Natural killer cell treated with Interleukin-12 subunit alpha and Interleukin-12 subunit beta and Interleukin-15 and Interleukin-18, amount 100 ng/mL, for 72 hours (primary cell): ENCODE results near the gene NUTM2D. TPM values are rescaled to one million over a fixed set of nuclear protein-coding genes. Genes with fewer than 3 reads are reported as not detected.
"Not testable (repeated sequence)": the region's sequence is repeated elsewhere in the genome, so short reads cannot be mapped to it uniquely, and the experiment has no call there.

Experiments used
- ATAC-seq, 2 donors: fragments of 150-1000 bp; cut with Tn5 transposase in 1 of 2; sonication (Bioruptor Pico), chemical (Tn5 transposase) in 1 of 2; 2 replicates each; pipeline ENCODE4 v1.10.0; 2021
- DNase-seq: peaks from one replicate; pipeline ENCODE4 v3.0.0; 2022; ENCODE audit warnings: low spot score
- H3K27ac Mint-ChIP-seq, 2 donors: 1 replicate in 1 of 2; 2 replicates in 1 of 2; pipeline ENCODE4 v1.8.0; 2022; ENCODE audit warnings: mixed read lengths in 2 of 2, mild to moderate bottlenecking in 1 of 2, moderate library complexity in 1 of 2
- H3K27me3 Mint-ChIP-seq, 2 donors: 1 replicate in 1 of 2; 2 replicates in 1 of 2; pipeline ENCODE4 v1.8.0; 2022; ENCODE audit warnings: mixed read lengths in 2 of 2
- H3K36me3 Mint-ChIP-seq: one replicate; pipeline ENCODE4 v1.8.0; 2022; ENCODE audit warnings: mixed read lengths
- H3K4me1 Mint-ChIP-seq, 2 donors: 1 replicate in 1 of 2; 2 replicates in 1 of 2; pipeline ENCODE4 v1.8.0; 2022; ENCODE audit warnings: low read depth in 2 of 2, mixed read lengths in 2 of 2, mild to moderate bottlenecking in 1 of 2
- H3K4me3 Mint-ChIP-seq: one replicate; pipeline ENCODE4 v1.8.0; 2022; ENCODE audit warnings: mixed read lengths
- H3K9me3 Mint-ChIP-seq: 2 replicates; pipeline ENCODE4 v1.8.0; 2022; ENCODE audit warnings: mixed read lengths
- total RNA-seq, 2 donors: library from RNA; stranded (reverse); gene quantifications; one replicate each; pipeline ENCODE4 v1.2.3, GENCODE V29; 2022

Gene NUTM2D, protein sequence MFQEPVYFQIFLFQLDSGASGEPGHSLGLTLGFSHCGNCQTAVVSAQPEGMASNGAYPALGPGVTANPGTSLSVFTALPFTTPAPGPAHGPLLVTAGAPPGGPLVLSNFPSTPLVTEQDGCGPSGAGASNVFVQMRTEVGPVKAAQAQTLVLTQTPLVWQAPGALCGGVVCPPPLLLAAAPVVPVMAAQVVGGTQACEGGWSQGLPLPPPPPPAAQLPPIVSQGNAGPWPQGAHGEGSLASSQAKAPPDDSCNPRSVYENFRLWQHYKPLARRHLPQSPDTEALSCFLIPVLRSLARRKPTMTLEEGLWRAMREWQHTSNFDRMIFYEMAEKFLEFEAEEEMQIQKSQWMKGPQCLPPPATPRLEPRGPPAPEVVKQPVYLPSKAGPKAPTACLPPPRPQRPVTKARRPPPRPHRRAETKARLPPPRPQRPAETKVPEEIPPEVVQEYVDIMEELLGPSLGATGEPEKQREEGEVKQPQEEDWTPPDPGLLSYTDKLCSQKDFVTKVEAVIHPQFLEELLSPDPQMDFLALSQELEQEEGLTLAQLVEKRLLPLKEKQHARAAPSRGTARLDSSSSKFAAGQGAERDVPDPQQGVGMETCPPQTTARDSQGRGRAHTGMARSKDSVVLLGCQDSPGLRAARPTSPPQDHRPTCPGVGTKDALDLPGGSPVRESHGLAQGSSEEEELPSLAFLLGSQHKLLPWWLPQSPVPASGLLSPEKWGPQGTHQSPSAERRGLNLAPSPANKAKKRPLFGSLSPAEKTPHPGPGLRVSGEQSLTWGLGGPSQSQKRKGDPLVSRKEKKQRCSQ
- 1 to 10 TPM; 2.1 to 2.2 TPM for total RNA-seq

DNA sequence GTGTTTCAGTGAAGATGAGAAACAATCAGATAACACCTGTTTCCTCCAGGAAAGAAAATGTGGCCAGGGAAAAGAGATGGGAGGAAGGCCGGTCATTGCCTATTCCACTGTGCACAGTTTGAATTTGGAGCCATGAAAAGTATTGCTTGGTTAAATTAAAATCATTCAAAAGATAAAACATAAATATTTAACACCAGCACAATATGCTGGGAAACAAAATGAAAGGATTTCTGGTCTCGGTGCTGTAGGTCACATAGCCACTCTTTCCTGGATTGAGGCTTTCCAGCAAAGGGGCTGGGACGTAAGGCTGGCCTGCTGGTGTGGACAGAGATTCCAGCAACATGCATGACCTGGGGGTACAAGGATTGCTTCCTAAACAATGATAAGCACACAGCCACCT lies at the start of gene NUTM2D:
NUTM2D (plus strand) TSS at position 301 of the 400 bp plus-strand sequence. CDS start 522 bp downstream, outside the sequence.
- H3K27ac Mint-ChIP-seq: not testable (repeated sequence)

DNA sequence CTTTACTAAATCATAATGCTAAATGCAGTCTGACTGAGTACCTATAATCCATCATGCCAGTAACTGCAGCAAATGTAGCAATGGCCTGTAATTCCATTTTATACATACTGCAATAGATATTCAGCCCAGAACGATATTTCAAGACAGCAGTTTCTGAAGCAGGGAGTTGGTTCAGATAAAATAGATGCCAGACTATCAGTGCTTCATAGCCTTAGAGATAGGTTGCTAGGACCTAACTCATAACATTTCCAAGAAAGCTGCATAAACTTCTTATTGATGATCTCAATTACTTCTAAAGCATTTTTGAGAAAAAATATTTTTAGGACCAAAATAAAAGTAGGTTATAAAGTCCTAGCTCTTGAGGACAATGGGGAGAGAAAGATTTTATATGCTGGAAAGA lies 48.8 kb upstream of the NUTM2D start:
- H3K36me3 Mint-ChIP-seq, H3K9me3 Mint-ChIP-seq, H3K27me3 Mint-ChIP-seq: not testable (repeated sequence)

More for the DNA sequence above, at the start of gene NUTM2D:
- H3K36me3 Mint-ChIP-seq, DNase-seq, H3K9me3 Mint-ChIP-seq, ATAC-seq, H3K4me3 Mint-ChIP-seq, H3K4me1 Mint-ChIP-seq, H3K27me3 Mint-ChIP-seq: not testable (repeated sequence)

DNA sequence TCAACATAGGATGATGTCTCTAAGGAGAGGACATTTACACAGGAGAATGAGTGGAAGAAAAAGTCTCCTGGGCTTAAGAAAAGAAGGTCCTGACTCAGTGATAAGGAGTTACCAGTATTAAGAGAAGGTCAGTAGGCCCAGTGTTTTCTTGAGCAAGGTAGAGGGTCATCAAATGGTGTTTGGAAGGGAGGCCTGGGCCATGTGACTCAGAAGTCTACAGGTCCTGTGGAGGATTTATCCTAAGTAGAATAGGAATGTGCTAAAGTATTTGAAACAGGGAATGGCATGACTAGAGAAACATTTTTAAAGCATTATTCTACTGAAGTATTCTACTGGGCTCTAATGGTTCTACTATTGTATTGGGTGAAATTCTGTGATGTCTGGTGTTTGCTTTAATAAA lies 47.9 kb upstream of the NUTM2D start:
- H3K4me1 Mint-ChIP-seq, H3K36me3 Mint-ChIP-seq, H3K27me3 Mint-ChIP-seq, DNase-seq, H3K27ac Mint-ChIP-seq, H3K9me3 Mint-ChIP-seq, H3K4me3 Mint-ChIP-seq, ATAC-seq: not testable (repeated sequence)

More for the DNA sequence above, 48.8 kb upstream of the NUTM2D start:
- H3K4me3 Mint-ChIP-seq, H3K27ac Mint-ChIP-seq, H3K4me1 Mint-ChIP-seq, ATAC-seq, DNase-seq: not testable (repeated sequence)

DNA sequence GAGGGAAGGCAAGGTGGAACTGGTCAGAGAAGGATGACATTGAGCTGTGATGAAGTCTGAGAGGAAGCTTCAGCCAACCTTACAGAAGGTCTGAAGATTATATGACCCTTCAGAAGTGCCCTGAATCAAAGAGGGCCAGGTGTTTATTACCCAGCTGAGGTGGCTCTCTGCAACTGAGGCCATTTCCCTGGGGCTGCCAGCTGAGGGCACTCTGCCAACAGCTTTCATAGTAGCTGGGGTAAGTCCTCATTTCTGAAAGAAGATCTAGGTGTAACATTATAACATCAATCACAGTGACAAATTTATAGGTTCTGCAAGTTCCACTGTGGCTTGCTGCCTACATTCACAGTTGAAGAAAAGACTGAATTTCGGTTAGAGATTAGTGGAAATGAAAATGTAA lies 46.0 kb upstream of the NUTM2D start:
- H3K9me3 Mint-ChIP-seq, H3K27ac Mint-ChIP-seq, ATAC-seq, H3K36me3 Mint-ChIP-seq, H3K27me3 Mint-ChIP-seq, DNase-seq, H3K4me3 Mint-ChIP-seq: not testable (repeated sequence)
- peaks cover 6 to 10% of the 10 kb centered on the region in 2 donors for H3K4me1 Mint-ChIP-seq

DNA sequence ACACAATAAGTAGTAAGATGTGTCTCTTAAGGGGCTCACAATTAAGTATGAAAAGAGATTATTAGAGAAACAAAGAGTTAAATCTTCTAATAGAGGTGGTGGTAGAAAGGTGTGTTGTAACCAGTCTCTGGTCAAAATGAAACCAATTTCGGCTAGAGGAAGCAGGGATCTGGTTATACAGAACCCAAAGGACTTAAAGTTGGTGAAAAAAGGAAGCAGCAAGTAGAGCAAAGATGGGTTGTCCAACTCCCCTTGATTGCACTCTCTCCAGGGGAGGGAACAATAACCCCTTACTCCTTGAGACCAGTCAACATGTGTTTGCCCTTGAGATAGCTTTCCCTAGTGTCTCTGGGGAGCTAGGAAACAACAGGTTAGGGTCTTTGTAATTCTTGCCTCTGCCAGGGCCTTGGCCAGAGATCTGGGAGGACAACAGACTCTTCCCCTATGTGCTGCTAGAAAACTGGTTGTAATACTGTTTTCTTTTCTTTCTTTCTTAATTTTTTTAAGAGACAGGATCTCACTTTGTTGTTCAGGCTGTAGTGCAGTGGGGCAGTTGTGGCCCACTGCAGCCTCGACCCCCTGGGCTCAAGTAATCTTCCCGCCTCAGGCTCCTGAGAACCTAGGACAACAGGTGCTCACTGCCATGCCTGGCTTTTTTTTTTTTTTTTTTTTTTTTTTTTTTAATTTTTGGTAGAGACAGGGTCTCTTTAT lies 43.7 kb upstream of the NUTM2D start:
- H3K4me1 Mint-ChIP-seq: peaks cover 6 to 10% of the 10 kb centered on the region in 2 donors

DNA sequence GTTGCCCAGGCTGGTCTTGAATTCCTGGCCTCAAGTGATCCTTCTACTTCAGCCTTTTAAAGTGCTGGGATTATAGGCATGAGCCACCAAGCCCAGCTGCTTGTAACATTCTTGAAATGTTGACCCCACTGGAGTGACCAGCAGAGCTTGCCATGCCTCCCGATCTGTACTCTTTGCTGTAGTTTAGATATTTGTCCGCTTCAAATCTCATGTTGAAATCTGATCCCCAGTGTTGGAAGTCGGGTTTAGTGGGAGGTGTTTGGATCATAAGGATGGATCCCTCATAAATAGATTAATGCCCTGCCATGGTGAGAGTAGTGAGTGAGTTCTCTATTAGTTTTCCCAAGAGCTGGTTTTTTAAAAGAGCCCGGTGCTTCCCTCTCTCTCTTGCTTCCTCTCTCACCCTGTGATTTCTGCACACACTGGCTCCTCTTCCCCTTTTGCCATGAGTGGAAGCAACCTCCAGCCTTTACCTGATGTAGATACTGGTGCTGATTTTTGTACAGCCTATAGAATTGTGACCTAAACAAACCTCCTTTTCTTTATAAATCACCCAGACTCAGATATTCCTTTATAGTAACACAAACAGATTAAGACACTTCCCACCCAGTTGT lies 43.1 kb upstream of the NUTM2D start:
- H3K4me1 Mint-ChIP-seq: peaks cover 6 to 10% of the 10 kb centered on the region in 2 donors
- not testable (repeated sequence) for H3K4me3 Mint-ChIP-seq, DNase-seq, H3K27ac Mint-ChIP-seq, H3K9me3 Mint-ChIP-seq, ATAC-seq, H3K36me3 Mint-ChIP-seq, H3K27me3 Mint-ChIP-seq

More for the DNA sequence above, 43.7 kb upstream of the NUTM2D start:
- ATAC-seq, H3K27me3 Mint-ChIP-seq, H3K4me3 Mint-ChIP-seq, DNase-seq, H3K36me3 Mint-ChIP-seq, H3K27ac Mint-ChIP-seq, H3K9me3 Mint-ChIP-seq: not testable (repeated sequence)

DNA sequence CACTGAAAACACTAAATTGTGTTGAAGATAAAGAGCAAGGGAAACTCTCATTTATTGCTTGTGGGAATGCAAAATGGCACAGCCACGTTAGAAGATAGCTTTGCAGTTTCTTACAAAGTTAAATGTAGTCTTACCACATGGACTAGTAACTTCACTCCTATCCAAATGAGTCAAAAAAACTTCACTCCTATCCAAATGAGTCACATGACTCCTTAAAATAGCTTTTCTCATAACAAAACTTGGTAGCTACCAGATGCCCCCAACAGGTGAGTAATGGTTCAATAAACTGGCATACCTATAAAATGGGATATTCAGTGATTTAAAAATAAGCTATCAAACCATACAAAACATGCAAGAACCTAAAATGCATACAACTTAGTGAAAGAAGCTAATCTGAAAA lies 36.0 kb upstream of the NUTM2D start:
- not testable (repeated sequence) for H3K27me3 Mint-ChIP-seq, H3K4me3 Mint-ChIP-seq, H3K9me3 Mint-ChIP-seq, H3K4me1 Mint-ChIP-seq, DNase-seq, H3K27ac Mint-ChIP-seq, H3K36me3 Mint-ChIP-seq
- peak in 1 of 2 donors; percentile 71 for ATAC-seq

DNA sequence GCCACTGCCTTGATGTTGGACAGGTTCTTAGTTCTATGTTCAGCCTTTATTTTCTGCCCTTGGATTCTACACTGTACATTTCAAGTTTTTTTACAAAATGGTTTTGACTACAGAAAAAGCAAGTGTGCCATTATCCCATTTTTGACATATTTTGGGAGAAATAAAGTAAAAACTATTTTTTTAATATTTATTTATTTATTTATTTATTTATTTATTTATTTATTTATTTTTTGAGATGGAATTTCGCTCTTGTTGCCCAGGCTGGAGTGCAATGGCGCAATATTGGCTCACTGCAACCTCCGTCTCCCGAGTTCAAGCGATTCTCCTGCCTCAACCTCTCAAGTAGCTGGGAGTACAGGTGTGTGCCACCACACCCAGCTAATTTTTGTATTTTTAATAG lies 33.0 kb upstream of the NUTM2D start:
- not testable (repeated sequence) for H3K27ac Mint-ChIP-seq, ATAC-seq, DNase-seq, H3K4me3 Mint-ChIP-seq, H3K9me3 Mint-ChIP-seq, H3K4me1 Mint-ChIP-seq, H3K27me3 Mint-ChIP-seq, H3K36me3 Mint-ChIP-seq

DNA sequence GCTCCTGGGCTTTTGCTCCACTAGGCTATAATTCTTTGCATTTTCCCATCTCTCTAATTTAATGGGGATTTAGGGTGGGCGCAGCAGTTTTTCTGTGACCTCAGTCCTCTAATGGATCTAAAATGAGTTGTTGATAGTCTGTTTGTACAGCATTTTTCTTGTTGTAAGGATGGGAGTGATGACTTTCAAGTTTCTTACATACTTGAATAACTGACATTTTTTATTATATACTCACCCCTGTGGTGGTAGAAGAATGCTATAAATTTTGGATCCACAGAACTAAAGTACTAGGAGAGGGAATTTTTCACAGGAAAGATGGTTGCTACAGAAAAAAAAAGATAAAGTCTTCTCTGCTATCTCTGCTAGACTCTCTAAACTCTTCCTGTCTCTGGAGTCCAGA lies 29.6 kb upstream of the NUTM2D start:
- not testable (repeated sequence) for DNase-seq, H3K27me3 Mint-ChIP-seq, H3K4me1 Mint-ChIP-seq, ATAC-seq, H3K9me3 Mint-ChIP-seq, H3K4me3 Mint-ChIP-seq, H3K27ac Mint-ChIP-seq, H3K36me3 Mint-ChIP-seq

DNA sequence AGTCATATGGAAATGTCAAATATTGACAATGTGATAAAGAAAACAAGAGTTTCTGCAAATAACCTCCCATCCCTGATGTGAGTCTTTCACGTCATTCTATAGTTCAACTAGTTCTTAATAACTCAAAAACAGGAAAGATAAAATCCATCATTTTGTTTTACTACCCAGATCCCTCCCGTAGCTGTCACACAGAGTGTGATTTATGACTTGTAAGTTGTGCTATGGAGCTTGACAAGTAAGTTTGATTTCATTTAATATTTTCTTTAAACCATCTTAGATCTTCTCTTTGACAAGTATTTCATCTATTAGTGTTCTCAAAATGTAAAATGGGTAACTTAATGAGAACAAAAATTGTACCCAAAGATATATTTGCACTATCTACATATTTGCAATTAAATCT lies 28.4 kb upstream of the NUTM2D start:
- not testable (repeated sequence) for H3K9me3 Mint-ChIP-seq, H3K27me3 Mint-ChIP-seq

DNA sequence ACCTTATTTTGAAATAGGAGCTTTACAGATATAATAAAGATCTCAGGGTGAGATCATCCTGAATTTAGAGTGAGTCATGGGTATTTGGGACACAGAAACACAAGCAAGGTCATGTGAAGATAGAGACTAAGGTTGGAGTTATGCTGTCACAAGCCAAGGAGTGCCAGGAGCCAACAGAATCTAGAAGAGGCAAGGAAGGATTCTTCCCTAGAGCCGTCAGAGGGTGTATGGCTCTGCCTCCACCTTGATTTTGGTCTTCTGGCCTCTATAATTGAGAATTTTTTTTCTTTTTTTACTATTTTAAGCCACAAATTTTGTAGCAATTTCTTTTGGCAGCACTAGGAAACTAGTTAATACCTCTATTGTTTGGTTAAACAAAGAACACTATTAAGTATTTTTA lies 24.9 kb upstream of the NUTM2D start:
- DNase-seq, ATAC-seq, H3K9me3 Mint-ChIP-seq, H3K4me1 Mint-ChIP-seq, H3K36me3 Mint-ChIP-seq, H3K27ac Mint-ChIP-seq, H3K4me3 Mint-ChIP-seq, H3K27me3 Mint-ChIP-seq: not testable (repeated sequence)

More for the DNA sequence above, 28.4 kb upstream of the NUTM2D start:
- H3K36me3 Mint-ChIP-seq, H3K4me3 Mint-ChIP-seq, H3K27ac Mint-ChIP-seq, ATAC-seq, H3K4me1 Mint-ChIP-seq, DNase-seq: not testable (repeated sequence)

DNA sequence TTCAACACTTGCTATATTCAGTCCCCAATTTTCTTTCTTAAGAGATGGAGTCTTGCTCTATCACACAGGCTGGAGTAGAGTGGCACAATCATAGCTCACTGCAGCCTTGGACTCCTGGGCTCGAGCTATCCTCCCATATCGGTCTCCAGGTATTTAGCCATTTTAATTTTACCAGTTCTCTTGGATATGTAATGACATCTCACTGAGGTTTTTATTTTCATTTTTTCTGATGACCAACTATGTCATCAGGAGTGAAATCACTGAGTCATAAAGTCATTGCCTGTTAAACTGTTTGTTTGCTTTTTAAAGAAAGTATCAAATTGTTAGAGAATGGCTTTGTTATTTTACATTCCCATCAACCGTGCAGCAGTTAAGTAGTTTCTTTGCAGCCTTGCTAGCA lies 17.1 kb upstream of the NUTM2D start:
- H3K27me3 Mint-ChIP-seq, ATAC-seq, H3K36me3 Mint-ChIP-seq, DNase-seq, H3K9me3 Mint-ChIP-seq: not testable (repeated sequence)
- Mint-ChIP-seq H3K4me1 (peaks cover 15 to 26% of the 10 kb centered on the region in 2 donors), H3K27ac (peak overlapping the region in 1 of 2 donors; percentile 79), H3K4me3 (peak overlapping the region; percentile 61)

DNA sequence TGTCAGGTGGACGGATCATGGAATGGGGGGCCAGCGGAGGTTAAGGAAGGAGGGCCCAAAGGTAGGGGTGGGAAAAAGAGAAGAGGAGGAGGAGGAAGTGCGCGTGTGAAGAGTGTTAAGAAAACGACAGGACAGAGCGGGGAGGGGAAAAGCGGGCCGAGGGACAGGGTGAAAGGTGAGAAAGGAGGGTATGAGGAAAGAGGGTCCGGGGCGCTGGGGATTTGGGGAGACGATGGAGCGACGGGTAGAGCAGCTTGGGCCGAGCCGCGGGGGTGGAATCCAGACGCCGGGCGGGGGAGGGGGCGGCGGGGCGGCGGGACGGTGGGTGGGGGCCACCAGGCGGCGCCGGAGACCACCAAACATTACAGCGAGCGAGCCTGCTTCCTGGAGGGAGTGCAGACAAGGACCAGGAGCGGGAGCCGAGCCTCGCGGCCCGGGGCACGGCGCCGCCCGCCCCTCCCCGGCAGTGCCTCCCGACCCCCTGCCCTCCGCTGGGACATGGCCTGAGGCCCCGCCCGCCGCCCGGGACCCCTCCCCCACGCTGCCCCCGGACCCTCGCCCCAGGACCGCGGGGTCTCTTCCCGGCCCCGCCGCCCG lies 15.9 kb upstream of the NUTM2D start:
- DNase-seq, H3K9me3 Mint-ChIP-seq, H3K36me3 Mint-ChIP-seq, H3K27me3 Mint-ChIP-seq: not testable (repeated sequence)
- ATAC-seq: peak; percentile 1 to 4
- H3K27ac Mint-ChIP-seq: peak overlapping the region; percentile 79 to 85
- H3K4me1 Mint-ChIP-seq: peaks cover 15 to 26% of the 10 kb centered on the region in 2 donors
- H3K4me3 Mint-ChIP-seq: peak overlapping the region; percentile 89
